ENCODE results near the gene THAP7. TPM values are rescaled to one million over a fixed set of nuclear protein-coding genes. Genes with fewer than 3 reads are reported as not detected.
A peak's percentile ranks its signal among the peaks of the same experiment; 100 is the strongest.

THAP7 gene
- total RNA-seq, 1 experiment from 2014 or later: 29.1 TPM

DNA sequence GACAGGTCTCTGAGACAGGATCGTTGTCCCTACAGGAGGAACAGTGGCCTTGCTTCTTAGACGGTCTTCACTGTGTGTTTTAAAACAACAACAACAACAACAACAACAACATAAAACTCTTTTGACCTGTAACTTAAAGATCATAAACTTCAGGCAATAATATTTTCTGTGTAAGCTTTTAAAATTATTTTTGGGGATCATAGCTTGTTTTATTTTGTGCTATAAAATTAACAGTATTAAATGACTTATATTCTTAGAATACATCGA is 48.6 kb downstream of the THAP7 start:
- Histone ChIP-seq H3K27me3 (replicated peaks; ENCODE audit: control insufficient read depth, insufficient read depth, low read length) (no peaks in the 10 kb centered on the region), H3K9me3 (no peaks in the 10 kb centered on the region), H3K4me3 (ENCODE audit: low read depth, low read length) (no peak overlapping the region), H3K4me1 (peaks cover 73% of the 10 kb centered on the region), H3K36me3 (ENCODE audit: control insufficient read depth, insufficient read depth, low read length) (peaks cover 4% of the 10 kb centered on the region)
- TF ChIP-seq, protein P1, sequence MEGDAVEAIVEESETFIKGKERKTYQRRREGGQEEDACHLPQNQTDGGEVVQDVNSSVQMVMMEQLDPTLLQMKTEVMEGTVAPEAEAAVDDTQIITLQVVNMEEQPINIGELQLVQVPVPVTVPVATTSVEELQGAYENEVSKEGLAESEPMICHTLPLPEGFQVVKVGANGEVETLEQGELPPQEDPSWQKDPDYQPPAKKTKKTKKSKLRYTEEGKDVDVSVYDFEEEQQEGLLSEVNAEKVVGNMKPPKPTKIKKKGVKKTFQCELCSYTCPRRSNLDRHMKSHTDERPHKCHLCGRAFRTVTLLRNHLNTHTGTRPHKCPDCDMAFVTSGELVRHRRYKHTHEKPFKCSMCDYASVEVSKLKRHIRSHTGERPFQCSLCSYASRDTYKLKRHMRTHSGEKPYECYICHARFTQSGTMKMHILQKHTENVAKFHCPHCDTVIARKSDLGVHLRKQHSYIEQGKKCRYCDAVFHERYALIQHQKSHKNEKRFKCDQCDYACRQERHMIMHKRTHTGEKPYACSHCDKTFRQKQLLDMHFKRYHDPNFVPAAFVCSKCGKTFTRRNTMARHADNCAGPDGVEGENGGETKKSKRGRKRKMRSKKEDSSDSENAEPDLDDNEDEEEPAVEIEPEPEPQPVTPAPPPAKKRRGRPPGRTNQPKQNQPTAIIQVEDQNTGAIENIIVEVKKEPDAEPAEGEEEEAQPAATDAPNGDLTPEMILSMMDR (IDR thresholded peaks at IDR 0.05; ENCODE audit: insufficient read depth in 1 of 2, low read depth in 1 of 2, low read length in 1 of 2, severe bottlenecking in 1 of 2, unreplicated experiment in 1 of 2): no peak
- BruUV-seq (replicated peaks): no TSS peak
- H3K36me3 Mint-ChIP-seq (ENCODE audit: insufficient read depth, unreplicated experiment): peaks cover 87% of the 10 kb centered on the region
- no peaks in the 10 kb centered on the region for H3K27me3 Mint-ChIP-seq (ENCODE audit: insufficient read depth, unreplicated experiment)
- no peak for DNase-seq
- H3K4me3 Mint-ChIP-seq (ENCODE audit: unreplicated experiment): no peak overlapping the region
- H3K9me3 Mint-ChIP-seq (ENCODE audit: unreplicated experiment): no peaks in the 10 kb centered on the region
- peak overlapping the region; percentile 57 for H3K27ac Mint-ChIP-seq (ENCODE audit: unreplicated experiment)
- intact Hi-C loops (cut with micrococcal nuclease; ENCODE audit: unreplicated experiment): loop anchor here (5.0 kb wide), 2 partner anchors 66 to 96 kb away; partner anchors contain the start of genes PI4KA and SNAP29
- ChIA-PET POLR2A (interaction anchor here (1.2 kb wide), 1 partner anchor 29 kb away, joined by 3 read pairs; the partner anchor contains the start of gene LZTR1), CTCF (no interaction called here)
- peaks cover 11% of the 10 kb centered on the region for H3K4me1 Mint-ChIP-seq (ENCODE audit: low read depth, unreplicated experiment)

DNA sequence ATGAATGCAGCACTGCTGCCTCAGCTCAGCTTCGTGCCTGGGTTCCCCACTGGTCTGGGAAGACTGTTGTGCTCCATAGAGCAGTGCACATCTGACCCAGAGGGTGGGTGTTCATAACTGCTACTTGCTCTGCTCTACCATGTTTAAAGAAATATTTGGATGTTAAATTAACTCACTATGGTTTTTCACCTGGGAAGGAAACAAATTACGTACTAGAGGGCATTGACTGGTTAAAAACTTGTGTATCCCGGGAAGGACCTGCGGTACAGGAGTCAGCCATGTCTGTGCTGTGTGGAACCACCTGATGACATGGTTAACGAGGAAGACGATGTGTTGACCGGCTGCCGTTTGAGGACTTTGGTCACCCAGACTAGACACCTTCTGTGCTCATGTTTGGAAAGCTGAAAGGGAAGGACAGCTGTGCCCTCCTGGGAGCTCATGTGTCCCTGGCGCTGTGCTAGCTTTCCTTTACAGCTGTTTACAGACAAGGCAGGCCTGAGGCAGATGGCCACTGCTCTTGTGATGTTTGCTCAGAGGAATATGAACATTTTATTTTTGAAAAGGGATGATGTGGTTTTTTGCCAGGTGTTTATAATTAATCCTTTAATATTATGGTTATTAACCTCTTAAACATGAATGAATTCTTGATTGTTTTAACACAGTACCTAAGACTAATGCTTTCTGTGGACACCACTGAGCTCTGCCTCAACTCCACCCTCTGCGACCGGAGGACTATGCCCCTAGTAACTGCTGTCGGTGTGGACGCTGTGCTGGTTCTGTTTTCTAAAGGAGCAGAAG is 49.2 kb downstream of the THAP7 start:
- ChIA-PET POLR2A (interaction anchor here (0.6 to 1.2 kb wide), 2 partner anchors 29 to 49 kb away, joined by 3 to 4 read pairs; partner anchors contain the start of genes LZTR1 and THAP7), CTCF (interaction anchor here (1.0 to 3.0 kb wide), 3 partner anchors 9 to 67 kb away, joined by 3 to 21 read pairs (median 14); partner anchors contain the start of gene CRKL)
- Mint-ChIP-seq H3K27me3 (ENCODE audit: insufficient read depth, unreplicated experiment) (no peaks in the 10 kb centered on the region), H3K36me3 (ENCODE audit: insufficient read depth, unreplicated experiment) (peaks cover 87% of the 10 kb centered on the region), H3K9me3 (ENCODE audit: unreplicated experiment) (no peaks in the 10 kb centered on the region), H3K4me3 (ENCODE audit: unreplicated experiment) (no peak overlapping the region), H3K27ac (ENCODE audit: unreplicated experiment) (no peak overlapping the region), H3K4me1 (ENCODE audit: low read depth, unreplicated experiment) (peaks cover 11% of the 10 kb centered on the region)
- no TSS peak for BruUV-seq (replicated peaks)
- H3K36me3 ChIP-seq (ENCODE audit: control insufficient read depth, insufficient read depth, low read length): peaks cover 4% of the 10 kb centered on the region
- TF ChIP-seq, protein P1 (IDR thresholded peaks at IDR 0.05; ENCODE audit: insufficient read depth in 1 of 2, low read depth in 1 of 2, low read length in 1 of 2, severe bottlenecking in 1 of 2, unreplicated experiment in 1 of 2): no peak
- intact Hi-C loops (cut with micrococcal nuclease; ENCODE audit: unreplicated experiment): loop anchor here (5.0 kb wide), 2 partner anchors 65 to 95 kb away; partner anchors contain the start of genes PI4KA and SNAP29
- no peak for DNase-seq
- H3K4me1 ChIP-seq: peaks cover 74% of the 10 kb centered on the region
- H3K9me3 ChIP-seq: no peaks in the 10 kb centered on the region
- no peaks in the 10 kb centered on the region for H3K27me3 ChIP-seq (replicated peaks; ENCODE audit: control insufficient read depth, insufficient read depth, low read length)
- no peak overlapping the region for H3K4me3 ChIP-seq (ENCODE audit: low read depth, low read length)

- DNase-seq: peak; percentile 31 to 61
- no TSS peak for BruUV-seq (replicated peaks)
- H3K9me3 Mint-ChIP-seq (ENCODE audit: unreplicated experiment): no peaks in the 10 kb centered on the region
- Histone ChIP-seq H3K9me3 (no peaks in the 10 kb centered on the region), H3K4me3 (ENCODE audit: low read depth, low read length) (no peak overlapping the region), H3K4me1 (peaks cover 74% of the 10 kb centered on the region), H3K27me3 (replicated peaks; ENCODE audit: control insufficient read depth, insufficient read depth, low read length) (no peaks in the 10 kb centered on the region), H3K36me3 (ENCODE audit: control insufficient read depth, insufficient read depth, low read length) (peaks cover 4% of the 10 kb centered on the region)
- H3K4me1 Mint-ChIP-seq (ENCODE audit: low read depth, unreplicated experiment): peaks cover 11% of the 10 kb centered on the region
- no peak overlapping the region for H3K27ac Mint-ChIP-seq (ENCODE audit: unreplicated experiment)
- intact Hi-C loops (cut with micrococcal nuclease; ENCODE audit: unreplicated experiment): loop anchor here (5.0 kb wide), 2 partner anchors 65 to 95 kb away; partner anchors contain the start of genes PI4KA and SNAP29
- H3K4me3 Mint-ChIP-seq (ENCODE audit: unreplicated experiment): no peak overlapping the region
- TF ChIP-seq, protein P1 (IDR thresholded peaks at IDR 0.05; ENCODE audit: insufficient read depth in 1 of 2, low read depth in 1 of 2, low read length in 1 of 2, severe bottlenecking in 1 of 2, unreplicated experiment in 1 of 2): no peak
- ChIA-PET CTCF (interaction anchor here (1.0 to 3.0 kb wide), 3 partner anchors 9 to 66 kb away, joined by 3 to 21 read pairs (median 14); partner anchors contain the start of gene CRKL), POLR2A (no interaction called here)
- no peaks in the 10 kb centered on the region for H3K27me3 Mint-ChIP-seq (ENCODE audit: insufficient read depth, unreplicated experiment)
- peaks cover 79% of the 10 kb centered on the region for H3K36me3 Mint-ChIP-seq (ENCODE audit: insufficient read depth, unreplicated experiment)
Measured at GRCh38 chr22:20951932-20952380, 50.0 kb downstream of the THAP7 start.

Measured in Caco-2 (cell line).